PC-9 (cell line): ENCODE data around the gene PRKCA. TPM values are rescaled to one million over a fixed set of nuclear protein-coding genes. Genes with fewer than 3 reads are reported as not detected.
"Not testable (repeated sequence)": the region's sequence is repeated elsewhere in the genome, so short reads cannot be mapped to it uniquely, and the experiment has no call there.

Source experiments
- BruUV-seq: library from RNA; stranded (reverse); fragments of 400-500 nt; replicated peaks from 2 replicates; lab custom pipeline; 2021; lab: Mats Ljungman, UMichigan
- CTCF ChIA-PET: fragments of 300-600 bp; sonication (Branson Sonifier 250); formaldehyde crosslinking; loops from one replicate; lab custom pipeline; 2022; ENCODE audit warnings: antibody characterized with exemption; lab: Charles Lee
- POLR2A ChIA-PET: fragments of 300-600 bp; sonication (Branson Sonifier 250); formaldehyde crosslinking; loops from one replicate; lab custom pipeline; 2022; ENCODE audit warnings: antibody characterized with exemption; ENCODE audit not compliant: unreplicated experiment; lab: Charles Lee
- DNase-seq, 2 experiments: peaks; one replicate each; pipeline versions ENCODE4 v3.0.0 to v3.0.0-alpha.2; 2015 to 2022; ENCODE audit warnings: mixed read lengths in 1 of 2
- H2AFZ ChIP-seq: fragments of 200-600 bp; sonication (generic); 2 replicates; pipeline ENCODE4 v1.8.1; 2017; ENCODE audit warnings: antibody characterized with exemption
- H3F3A ChIP-seq: fragments of 200-600 bp; sonication (generic); 2 replicates; pipeline ENCODE4 v1.8.1; 2017; ENCODE audit warnings: antibody characterized with exemption, mild to moderate bottlenecking, low read depth; ENCODE audit not compliant: insufficient read depth
- H3K27ac ChIP-seq: fragments of 200-600 bp; sonication (generic); 2 replicates; pipeline ENCODE4 v1.6.1; 2016; ENCODE audit warnings: mixed run types
- H3K27me3 ChIP-seq: fragments of 200-600 bp; sonication (generic); 2 replicates; pipeline ENCODE4 v1.6.1; 2016; ENCODE audit warnings: low read depth, mixed run types; ENCODE audit not compliant: insufficient read depth
- H3K36me3 ChIP-seq: fragments of 200-600 bp; sonication (generic); 2 replicates; pipeline ENCODE4 v1.6.1; 2016; ENCODE audit warnings: low read depth, mixed run types
- H3K4me1 ChIP-seq: fragments of 200-600 bp; sonication (generic); replicated peaks from 2 replicates; pipeline ENCODE4 v1.6.1; 2016; ENCODE audit warnings: mixed run types; ENCODE audit not compliant: insufficient read depth
- H3K4me2 ChIP-seq: fragments of 200-600 bp; sonication (generic); 2 replicates; pipeline ENCODE4 v1.6.1; 2017; ENCODE audit warnings: mixed run types
- H3K4me3 ChIP-seq: fragments of 200-600 bp; sonication (generic); 2 replicates; pipeline ENCODE4 v1.6.1; 2016; ENCODE audit warnings: mixed run types
- H3K79me2 ChIP-seq: fragments of 200-600 bp; sonication (generic); 2 replicates; pipeline ENCODE4 v1.6.1; 2017; ENCODE audit warnings: low read depth, mixed run types
- H3K9me2 ChIP-seq: fragments of 200-600 bp; sonication (generic); 2 replicates; pipeline ENCODE4 v1.8.1; 2017; ENCODE audit warnings: mild to moderate bottlenecking; ENCODE audit not compliant: insufficient read depth
- H3K9me3 ChIP-seq: fragments of 200-600 bp; sonication (generic); 2 replicates; pipeline ENCODE4 v1.8.1; 2016; ENCODE audit warnings: low read depth; ENCODE audit not compliant: insufficient read depth
- H4K20me1 ChIP-seq: fragments of 200-600 bp; sonication (generic); 2 replicates; pipeline ENCODE4 v1.8.1; 2017; ENCODE audit not compliant: insufficient read depth
- EZH2 ChIP-seq: fragments of 200-600 bp; sonication (generic); IDR thresholded peaks from 2 replicates; pipeline ENCODE4 v1.8.0; 2017; ENCODE audit warnings: antibody characterized with exemption, low read depth
- intact Hi-C: fragments of 100-400 bp; cut with micrococcal nuclease; formaldehyde crosslinking; loops from one replicate; pipeline ENCODE4 v1.10.0; 2022; ENCODE audit not compliant: unreplicated experiment
- total RNA-seq: library from RNA; stranded (reverse); gene quantifications from 2 replicates; pipeline ENCODE4 v1.2.3, GENCODE V29; 2021
- TF ChIP-seq, protein P1 (sequence below): fragments of 200-600 bp; sonication (generic); conservative IDR thresholded peaks from 2 replicates; pipeline ENCODE4 v1.6.1; 2017; ENCODE audit warnings: mixed run types, antibody characterized with exemption, mild to moderate bottlenecking, moderate library complexity

PRKCA gene
- total RNA-seq, 1 experiment from 2014 or later = 23.1 TPM

DNA sequence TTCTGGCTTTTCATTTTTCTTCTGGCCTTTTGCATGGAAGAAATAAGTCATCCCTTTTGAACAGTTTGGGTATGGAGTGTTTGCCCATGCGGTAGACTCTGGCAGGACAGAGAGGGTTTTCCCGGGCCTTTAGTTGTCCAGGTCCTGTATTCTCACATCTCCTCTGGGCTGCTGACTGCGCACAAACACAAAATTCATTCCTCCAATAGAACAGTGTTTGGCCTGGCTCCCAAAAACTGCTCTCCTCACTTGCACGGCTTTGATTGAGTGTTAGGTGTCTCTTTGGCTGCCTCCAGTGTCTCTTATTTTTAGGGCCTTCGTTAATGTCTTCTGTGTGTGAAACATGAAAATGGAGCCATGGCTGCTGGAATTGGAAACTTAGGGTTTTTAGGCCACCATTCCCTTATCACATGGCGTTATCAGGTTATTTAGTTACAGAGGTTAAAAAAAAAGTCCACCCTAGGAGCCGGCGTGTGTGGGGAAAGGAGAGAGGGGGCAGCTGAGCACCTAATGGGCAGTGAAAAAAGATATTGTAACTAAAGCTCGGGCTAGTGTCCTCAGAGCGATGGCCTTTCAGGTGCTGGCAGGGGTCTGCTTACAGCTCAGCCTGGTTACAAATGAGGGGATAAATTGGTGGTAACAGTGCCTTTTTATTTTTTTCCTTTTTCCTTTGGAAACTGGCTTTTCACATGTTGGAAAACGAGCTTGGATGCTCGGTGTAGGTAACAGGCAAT, 47.3 kb downstream of the PRKCA start:
- H3K9me2 ChIP-seq = no peaks in the 10 kb centered on the region
- H3K36me3 ChIP-seq = no peaks in the 10 kb centered on the region
- H4K20me1 ChIP-seq = no peaks in the 10 kb centered on the region
- intact Hi-C loops = no loop called here
- H3K9me3 ChIP-seq = no peaks in the 10 kb centered on the region
- no peaks in the 10 kb centered on the region for H3K27me3 ChIP-seq
- BruUV-seq = no TSS peak
- TF ChIP-seq, protein P1, sequence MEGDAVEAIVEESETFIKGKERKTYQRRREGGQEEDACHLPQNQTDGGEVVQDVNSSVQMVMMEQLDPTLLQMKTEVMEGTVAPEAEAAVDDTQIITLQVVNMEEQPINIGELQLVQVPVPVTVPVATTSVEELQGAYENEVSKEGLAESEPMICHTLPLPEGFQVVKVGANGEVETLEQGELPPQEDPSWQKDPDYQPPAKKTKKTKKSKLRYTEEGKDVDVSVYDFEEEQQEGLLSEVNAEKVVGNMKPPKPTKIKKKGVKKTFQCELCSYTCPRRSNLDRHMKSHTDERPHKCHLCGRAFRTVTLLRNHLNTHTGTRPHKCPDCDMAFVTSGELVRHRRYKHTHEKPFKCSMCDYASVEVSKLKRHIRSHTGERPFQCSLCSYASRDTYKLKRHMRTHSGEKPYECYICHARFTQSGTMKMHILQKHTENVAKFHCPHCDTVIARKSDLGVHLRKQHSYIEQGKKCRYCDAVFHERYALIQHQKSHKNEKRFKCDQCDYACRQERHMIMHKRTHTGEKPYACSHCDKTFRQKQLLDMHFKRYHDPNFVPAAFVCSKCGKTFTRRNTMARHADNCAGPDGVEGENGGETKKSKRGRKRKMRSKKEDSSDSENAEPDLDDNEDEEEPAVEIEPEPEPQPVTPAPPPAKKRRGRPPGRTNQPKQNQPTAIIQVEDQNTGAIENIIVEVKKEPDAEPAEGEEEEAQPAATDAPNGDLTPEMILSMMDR = no peak
- no peak for TF ChIP-seq EZH2
- H3K79me2 ChIP-seq = peaks cover 85% of the 10 kb centered on the region
- H3K27ac ChIP-seq = no peak overlapping the region
- H3K4me2 ChIP-seq = no peak overlapping the region
- no peak overlapping the region for H2AFZ ChIP-seq
- peaks cover 33% of the 10 kb centered on the region for H3F3A ChIP-seq
- no peak for DNase-seq
- POLR2A ChIA-PET = no interaction called here
- CTCF ChIA-PET = no interaction called here
- no peak overlapping the region for H3K4me3 ChIP-seq
- H3K4me1 ChIP-seq = peaks cover 27% of the 10 kb centered on the region

DNA sequence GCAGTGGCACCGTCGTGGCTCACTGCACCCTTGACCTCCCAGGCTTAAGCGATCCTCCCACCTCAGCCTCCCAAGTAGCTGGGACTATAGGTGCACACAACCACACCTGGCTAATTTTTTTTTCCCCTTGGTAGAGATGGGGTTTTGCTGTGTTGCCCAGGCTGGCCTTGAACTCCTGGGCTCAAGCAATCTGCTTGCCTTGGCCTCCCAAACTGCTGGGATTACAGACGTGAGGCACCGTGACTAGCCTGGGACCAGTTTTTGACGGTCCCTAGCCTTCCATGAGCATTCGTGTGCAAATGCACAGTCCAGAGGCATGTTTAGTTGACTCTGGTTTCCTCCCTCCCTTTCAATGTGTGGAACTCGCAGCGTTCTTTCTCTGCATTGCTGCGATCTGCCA, 48.2 kb downstream of the PRKCA start:
- BruUV-seq, H3K36me3 ChIP-seq, H2AFZ ChIP-seq, DNase-seq, intact Hi-C loops, H3K27ac ChIP-seq, H3K4me3 ChIP-seq, POLR2A ChIA-PET, CTCF ChIA-PET, H3K9me3 ChIP-seq, H4K20me1 ChIP-seq, H3K9me2 ChIP-seq, H3K27me3 ChIP-seq, H3K4me2 ChIP-seq: not testable (repeated sequence)
- H3F3A ChIP-seq = peaks cover 39% of the 10 kb centered on the region
- H3K79me2 ChIP-seq = peaks cover 84% of the 10 kb centered on the region
- H3K4me1 ChIP-seq = peaks cover 27% of the 10 kb centered on the region

DNA sequence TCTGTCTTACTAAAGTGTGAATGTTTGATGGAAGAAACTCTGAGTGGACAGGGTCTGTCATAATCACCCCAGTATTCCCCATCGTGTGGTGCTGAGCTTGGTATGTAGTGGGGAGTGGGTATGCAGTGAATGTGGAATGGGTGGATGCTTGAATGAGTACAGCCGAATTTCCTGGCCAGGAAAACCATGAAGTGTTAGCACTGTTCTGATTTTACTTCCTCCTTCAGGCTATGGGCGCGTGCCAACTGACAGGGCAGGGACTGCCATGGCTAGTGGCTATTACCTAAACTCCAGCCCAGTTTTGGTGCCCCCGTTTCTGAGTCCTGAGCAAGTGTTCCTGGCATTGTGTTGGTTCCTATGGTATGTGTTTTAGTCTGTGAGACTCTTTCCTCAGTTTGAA, 48.6 kb downstream of the PRKCA start:
- Histone ChIP-seq H3K79me2 (peaks cover 83% of the 10 kb centered on the region), H3K4me2 (no peak overlapping the region), H3K9me2 (no peaks in the 10 kb centered on the region), H3K27ac (no peak overlapping the region), H3K36me3 (no peaks in the 10 kb centered on the region), H2AFZ (no peak overlapping the region), H3K9me3 (no peaks in the 10 kb centered on the region), H3K27me3 (no peaks in the 10 kb centered on the region), H3F3A (peaks cover 39% of the 10 kb centered on the region), H4K20me1 (no peaks in the 10 kb centered on the region), H3K4me1 (peaks cover 27% of the 10 kb centered on the region), H3K4me3 (no peak overlapping the region)
- no TSS peak for BruUV-seq
- TF ChIP-seq, protein P1 = no peak
- no peak for TF ChIP-seq EZH2
- peak in 1 of 2 experiments; percentile 10 for DNase-seq
- ChIA-PET CTCF (no interaction called here), POLR2A (no interaction called here)
- intact Hi-C loops = no loop called here
